Neutrophil (primary cell): ENCODE data around the gene HFE.
"Not testable (repeated sequence)": the region's sequence is repeated elsewhere in the genome, so short reads cannot be mapped to it uniquely, and the experiment has no call there.

Experiments used
- H3K27ac ChIP-seq: fragments of 200-600 bp; sonication (generic); 2 replicates; pipeline ENCODE4 v1.5.1; 2016; ENCODE audit warnings: mild to moderate bottlenecking, moderate library complexity
- H3K27me3 ChIP-seq: fragments of 200-600 bp; sonication (generic); 2 replicates; pipeline ENCODE4 v1.6.0; 2016; ENCODE audit warnings: mild to moderate bottlenecking
- H3K36me3 ChIP-seq: fragments of 200-600 bp; sonication (generic); 2 replicates; pipeline ENCODE4 v1.5.1; 2017
- H3K4me1 ChIP-seq, 2 experiments: fragments of 200-600 bp in 1 of 2; sonication (generic) in 1 of 2; 1 replicate in 1 of 2; 2 replicates in 1 of 2; pipeline versions ENCODE4 v1.5.1 to v1.6.1; 2013 to 2016; ENCODE audit warnings: low read depth in 1 of 2, low read length in 1 of 2, mild to moderate bottlenecking in 1 of 2, moderate library complexity in 1 of 2; ENCODE audit not compliant: control insufficient read depth in 1 of 2, insufficient read depth in 1 of 2
- H3K4me3 ChIP-seq, 2 experiments: fragments of 200-600 bp in 1 of 2; sonication (generic) in 1 of 2; 1 replicate in 1 of 2; 2 replicates in 1 of 2; pipeline ENCODE4 v1.5.1; 2013 to 2016; ENCODE audit warnings: low read depth in 1 of 2, low read length in 1 of 2, mild to moderate bottlenecking in 1 of 2, moderate library complexity in 1 of 2
- H3K9me3 ChIP-seq: fragments of 200-600 bp; sonication (generic); 2 replicates; pipeline ENCODE4 v1.5.1; 2016
- CTCF ChIP-seq: fragments of 200-600 bp; sonication (generic); IDR thresholded peaks from 2 replicates; pipeline ENCODE4 v1.5.1; 2016; ENCODE audit warnings: antibody characterized with exemption

HFE gene

DNA sequence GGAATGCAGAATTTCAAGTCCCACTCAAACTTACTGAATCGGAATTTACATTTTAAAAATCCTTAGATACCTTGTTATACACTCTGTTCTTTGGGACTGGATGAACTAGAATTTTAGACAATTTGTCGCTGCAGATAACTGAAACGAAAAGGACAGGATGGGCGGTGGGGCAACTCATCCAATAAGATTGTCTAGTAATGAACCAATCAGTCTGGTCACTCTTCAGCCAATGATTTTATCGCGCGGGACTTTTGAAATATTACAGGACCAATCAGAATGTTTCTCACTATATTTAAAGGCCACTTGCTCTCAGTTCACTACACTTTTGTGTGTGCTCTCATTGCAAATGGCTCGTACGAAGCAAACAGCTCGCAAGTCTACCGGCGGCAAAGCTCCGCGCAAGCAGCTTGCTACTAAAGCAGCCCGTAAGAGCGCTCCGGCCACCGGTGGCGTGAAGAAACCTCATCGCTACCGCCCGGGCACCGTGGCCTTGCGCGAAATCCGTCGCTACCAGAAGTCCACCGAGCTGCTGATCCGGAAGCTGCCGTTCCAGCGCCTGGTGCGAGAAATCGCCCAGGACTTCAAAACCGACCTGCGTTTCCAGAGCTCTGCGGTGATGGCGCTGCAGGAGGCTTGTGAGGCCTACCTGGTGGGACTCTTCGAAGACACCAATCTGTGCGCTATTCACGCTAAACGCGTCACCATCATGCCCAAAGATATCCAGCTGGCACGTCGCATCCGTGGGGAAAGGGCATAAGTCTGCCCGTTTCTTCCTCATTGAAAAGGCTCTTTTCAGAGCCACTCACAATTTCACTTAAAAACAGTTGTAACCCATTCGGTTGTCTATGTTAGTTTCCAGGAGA, 41.9 kb upstream of the HFE start:
- peak overlapping the region; percentile 64 to 69 for H3K4me3 ChIP-seq
- H3K27me3 ChIP-seq = no peaks in the 10 kb centered on the region
- peak overlapping the region; percentile 65 for H3K27ac ChIP-seq
- peaks cover 8% of the 10 kb centered on the region for H3K9me3 ChIP-seq
- no peaks in the 10 kb centered on the region for H3K36me3 ChIP-seq
- TF ChIP-seq CTCF = no peak
- peaks cover 23 to 34% of the 10 kb centered on the region in 2 experiments for H3K4me1 ChIP-seq

GRCh38 chr6:26045928-26046368, 41.3 kb upstream of the HFE start:
- Histone ChIP-seq H3K36me3 (no peaks in the 10 kb centered on the region), H3K27me3 (no peaks in the 10 kb centered on the region), H3K4me3 (peak overlapping the region; percentile 64 to 69), H3K27ac (peak overlapping the region; percentile 65), H3K9me3 (peaks cover 8% of the 10 kb centered on the region), H3K4me1 (peaks cover 23 to 34% of the 10 kb centered on the region in 2 experiments)
- no peak for TF ChIP-seq CTCF

- not testable (repeated sequence) for H3K27ac ChIP-seq, H3K36me3 ChIP-seq, H3K9me3 ChIP-seq, H3K27me3 ChIP-seq, H3K4me3 ChIP-seq
- peaks cover 23 to 34% of the 10 kb centered on the region in 2 experiments for H3K4me1 ChIP-seq
These were observed 39.9 kb upstream of the HFE start for GRCh38 chr6:26047329-26047728.

GRCh38 chr6:26048590-26048989, 38.6 kb upstream of the HFE start:
- TF ChIP-seq CTCF = no peak

DNA sequence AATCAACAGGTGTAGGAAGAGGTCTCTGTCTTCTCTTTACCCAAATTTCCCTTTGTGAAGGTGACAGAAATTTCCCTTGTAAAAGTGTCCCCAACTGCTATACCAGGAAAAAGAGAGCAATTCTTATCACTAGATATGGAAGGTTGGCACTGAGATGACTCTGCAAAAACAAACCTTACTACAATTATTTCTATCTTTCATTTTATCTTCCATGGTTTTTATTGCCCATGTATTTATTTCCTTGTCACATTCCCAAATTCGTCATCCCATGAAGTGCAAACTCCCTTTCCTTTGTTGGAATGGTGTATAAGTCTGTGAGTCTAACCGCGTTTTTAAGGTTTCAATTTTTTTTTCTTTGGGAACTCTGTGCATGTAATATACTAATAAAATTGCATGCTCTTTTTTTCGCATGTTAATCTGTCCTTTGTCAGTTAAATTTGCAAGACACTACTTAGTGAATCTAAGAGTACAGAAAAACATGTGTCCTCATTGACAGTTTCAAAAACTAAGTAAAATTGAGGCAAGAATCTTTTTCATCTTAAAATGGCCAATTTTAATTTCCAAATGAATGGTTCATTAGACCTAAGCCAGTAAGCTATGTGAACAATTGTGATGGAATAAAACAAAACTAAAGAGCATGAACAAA, 35.4 kb upstream of the HFE start:
- Histone ChIP-seq H3K27me3 (no peaks in the 10 kb centered on the region), H3K4me1 (peaks cover 18 to 25% of the 10 kb centered on the region in 2 experiments), H3K9me3 (no peaks in the 10 kb centered on the region), H3K27ac (no peak overlapping the region), H3K36me3 (no peaks in the 10 kb centered on the region), H3K4me3 (no peak overlapping the region)
- no peak for TF ChIP-seq CTCF

More at GRCh38 chr6:26048590-26048989, 38.6 kb upstream of the HFE start:
- no peaks in the 10 kb centered on the region for H3K9me3 ChIP-seq
- H3K4me3 ChIP-seq = no peak overlapping the region
- peaks cover 23 to 28% of the 10 kb centered on the region in 2 experiments for H3K4me1 ChIP-seq
- no peak overlapping the region for H3K27ac ChIP-seq
- no peaks in the 10 kb centered on the region for H3K27me3 ChIP-seq
- H3K36me3 ChIP-seq = no peaks in the 10 kb centered on the region

- not testable (repeated sequence) for H3K9me3 ChIP-seq, H3K27me3 ChIP-seq, H3K27ac ChIP-seq, H3K36me3 ChIP-seq, H3K4me3 ChIP-seq
- peaks cover 24 to 28% of the 10 kb centered on the region in 2 experiments for H3K4me1 ChIP-seq
These were observed 34.4 kb upstream of the HFE start for GRCh38 chr6:26052762-26053250.
